ENCODE measurements around the gene UCN2. TPM values are rescaled to one million over a fixed set of nuclear protein-coding genes. Genes with fewer than 3 reads are reported as not detected.
A peak's percentile ranks its signal among the peaks of the same experiment; 100 is the strongest.

UCN2 gene
- polyA plus RNA-seq, 2 of the 4 experiments (the other 2 are of a cell fraction), result 4.0 to 15.9 TPM

GRCh38 chr3:48595526-48596121, 32.0 kb upstream of the UCN2 start (continued):
- peak; percentile 75 to 87 for TF ChIP-seq JUN (IDR thresholded peaks at IDR 0.05)
- peak; percentile 57 for TF ChIP-seq NFE2L2 (conservative IDR thresholded peaks at IDR 0.05; ENCODE audit: low read length)
- peak; percentile 3; the same call in 1 of the 3 replicates for TF ChIP-seq SMC3 (IDR thresholded peaks at IDR 0.05)
- TF ChIP-seq RAD21 (conservative IDR thresholded peaks at IDR 0.05 in 1 of 2, IDR thresholded peaks at IDR 0.05 in 1 of 2), result peak; percentile 9 to 12; a peak in 1 of 5 replicates
- TF ChIP-seq E2F6 (IDR thresholded peaks at IDR 0.05; ENCODE audit: borderline replicate concordance, low read depth), result no peak
- peak; percentile 78 for TF ChIP-seq MAX (IDR thresholded peaks at IDR 0.05)
- no peak; the same call in 1 of the 2 replicates for TF ChIP-seq PBX3 (IDR thresholded peaks at IDR 0.05)
- TF ChIP-seq RCOR1 (IDR thresholded peaks at IDR 0.05; ENCODE audit: low read depth, low read length), result no peak
- no peak for TF ChIP-seq BHLHE40 (IDR thresholded peaks at IDR 0.05; ENCODE audit: low read depth, low read length)
- TF ChIP-seq ZNF302 (CRISPR knock-in tag; IDR thresholded peaks at IDR 0.05), result no peak
- TF ChIP-seq NR3C1 (IDR thresholded peaks at IDR 0.05), result no peak
- no peak for TF ChIP-seq USF2 (IDR thresholded peaks at IDR 0.05)
- no peak for TF ChIP-seq ZFP36 (IDR thresholded peaks at IDR 0.05; ENCODE audit: borderline replicate concordance, partially characterized antibody)
- no peak; the same call in 1 of the 2 replicates for TF ChIP-seq HOXB13 (CRISPR knock-in tag; IDR thresholded peaks at IDR 0.05; ENCODE audit: low read depth)
- TF ChIP-seq POLR2AphosphoS2 (conservative IDR thresholded peaks at IDR 0.05; ENCODE audit: low read length), result no peak
- peak; percentile 84 for TF ChIP-seq FOSL2 (IDR thresholded peaks at IDR 0.05)
- peak; percentile 99 for TF ChIP-seq FOSL2 (CRISPR knock-in tag; IDR thresholded peaks at IDR 0.05)
- TF ChIP-seq CHD2 (IDR thresholded peaks at IDR 0.05; ENCODE audit: low read length, partially characterized antibody), result peak; percentile 56
- no peak for TF ChIP-seq POLR2A (IDR thresholded peaks at IDR 0.05; ENCODE audit: low read length)
- no peak for TF ChIP-seq RFX5 (IDR thresholded peaks at IDR 0.05)
- peak; percentile 64; the same call in 1 of the 2 replicates for TF ChIP-seq RARB (CRISPR knock-in tag; IDR thresholded peaks at IDR 0.05)
- TF ChIP-seq ESRRA (IDR thresholded peaks at IDR 0.05; ENCODE audit: borderline replicate concordance, low read length), result no peak
- TF ChIP-seq TFCP2L1 (CRISPR knock-in tag; IDR thresholded peaks at IDR 0.05), result no peak
- no peak for TF ChIP-seq CEBPB (IDR thresholded peaks at IDR 0.05)
- no peak for TF ChIP-seq MAZ (IDR thresholded peaks at IDR 0.05; ENCODE audit: borderline replicate concordance, low read depth, low read length)
- no peak for TF ChIP-seq ZC3H11A (IDR thresholded peaks at IDR 0.05)
- TF ChIP-seq TP53 (CRISPR knock-in tag; IDR thresholded peaks at IDR 0.05), result no peak

GRCh38 chr3:48595075-48595525, 31.5 kb upstream of the UCN2 start, which contains the start of gene COL7A1:
COL7A1 (minus strand) TSS chr3:48595329; CDS start chr3:48595159, 170 bp downstream.
- H3K27ac ChIP-seq, result peak within 1 kb of the TSS; percentile 99 to 100
- H3K4me1 ChIP-seq, result peaks cover 80% of the 10 kb centered on the region
- peak within 1 kb of the TSS; percentile 96 for H3K4me2 ChIP-seq
- ChIA-PET CTCF (interaction anchor here (4.6 kb wide), 1 partner anchor 40 kb away, joined by 19 read pairs; the partner anchor contains the start of gene SLC26A6), POLR2A (interaction anchor here (1.2 kb wide), 1 partner anchor 68 kb away, joined by 5 read pairs; the partner anchor contains the start of gene CELSR3)
- peak within 1 kb of the TSS; percentile 84 for H3K4me3 ChIP-seq
- DNase-seq (ENCODE audit: low read depth in 1 of 2, low spot score in 1 of 2) (no peak), FAIRE-seq (no peak), ATAC-seq (peak; percentile 38 to 64)
- WGBS (ENCODE audit: missing lambda C conversion rate), result 4% methylated on average over 4 of the region's 35 CpGs
- no peaks in the 10 kb centered on the region for H3K9me3 ChIP-seq
- no peak for TF ChIP-seq MAFK (IDR thresholded peaks at IDR 0.05; ENCODE audit: partially characterized antibody)
- peak; percentile 86 for TF ChIP-seq POLR2A (IDR thresholded peaks at IDR 0.05; ENCODE audit: low read length)
- no peak for TF ChIP-seq REST (IDR thresholded peaks at IDR 0.05)

Measured in A549 (cell line).